Loucy (cell line): ENCODE data around the gene PGR.

ENCODE experiments used
- CTCF ChIP-seq: fragments of 200-600 bp; sonication (generic); conservative IDR thresholded peaks from 2 replicates; pipeline ENCODE4 v1.5.1; 2014; ENCODE audit warnings: mild to moderate bottlenecking, antibody characterized with exemption, low read length
- EZH2phosphoT487 ChIP-seq: fragments of 200-600 bp; IDR thresholded peaks from 2 replicates; pipeline ENCODE4 v1.6.1; 2018; ENCODE audit warnings: antibody characterized with exemption, mild to moderate bottlenecking, moderate library complexity, borderline replicate concordance

DNA sequence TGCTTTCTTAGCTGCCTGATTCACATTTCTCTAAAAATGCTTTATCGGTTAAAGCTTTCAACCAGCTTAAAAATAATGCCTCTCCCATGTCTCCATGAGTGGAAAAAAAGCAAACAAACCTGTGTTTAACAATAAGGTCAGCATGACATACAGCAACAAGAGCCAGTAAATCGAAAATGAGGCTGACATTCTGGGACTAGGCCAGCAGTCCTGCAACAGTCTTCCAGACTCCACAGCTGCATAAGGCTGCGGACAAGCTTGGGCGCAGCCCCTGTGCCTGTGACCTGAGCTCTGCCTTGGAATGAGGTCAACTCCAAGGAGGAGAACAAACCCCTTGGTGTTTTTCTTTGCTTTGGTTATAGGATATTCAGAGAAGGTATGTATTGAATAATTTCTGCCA lies 95.5 kb downstream of the PGR start:
- TF ChIP-seq CTCF (no peak), EZH2phosphoT487 (no peak)
